ENCODE measurements around the gene OR9Q1. TPM values are rescaled to one million over a fixed set of nuclear protein-coding genes. Genes with fewer than 3 reads are reported as not detected.

Gene OR9Q1
- total and polyA plus RNA-seq, 2 of the 8 experiments (the other 6 are each of a cell fraction or from before 2014, with no cell fraction given): not detected

DNA sequence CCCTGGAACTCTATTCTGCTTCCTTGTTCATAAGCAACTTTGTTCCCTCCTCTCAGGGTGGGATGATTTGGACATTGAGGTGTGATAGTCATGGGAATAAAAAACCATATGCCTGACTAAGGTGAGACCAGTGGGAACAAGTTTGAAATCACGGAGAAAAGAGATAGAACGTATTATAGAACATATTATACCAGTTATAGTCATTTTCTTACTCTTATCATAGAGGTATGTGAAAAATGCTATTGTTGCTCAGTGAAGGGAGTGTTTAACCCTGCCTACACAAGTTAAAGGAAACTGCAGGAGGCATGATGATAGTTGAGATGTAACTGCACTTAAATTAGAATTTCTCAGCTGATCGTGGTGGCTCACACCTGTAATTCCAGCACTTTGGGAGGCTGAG, 22.6 kb downstream of the OR9Q1 start:
- no peak overlapping the region for H3K4me2 ChIP-seq (ENCODE audit: insufficient read depth in 1 of 2, low read depth in 2 of 2, low read length in 2 of 2)
- DNase-seq (ENCODE audit: low read depth in 1 of 2, low spot score in 2 of 2) (no peak), FAIRE-seq (no peak)
- H3K23ac ChIP-seq (ENCODE audit: insufficient read length): no peak overlapping the region
- H2BK20ac ChIP-seq (ENCODE audit: low read length): no peak overlapping the region
- H3K79me1 ChIP-seq (ENCODE audit: low read depth, low read length): no peaks in the 10 kb centered on the region
- no peak overlapping the region for H2BK12ac ChIP-seq (ENCODE audit: low read depth, low read length)
- H3K14ac ChIP-seq (ENCODE audit: insufficient read length): no peak overlapping the region
- H4K8ac ChIP-seq (ENCODE audit: extremely low read depth, insufficient read depth, low read length): no peak overlapping the region
- H2BK120ac ChIP-seq (replicated peaks; ENCODE audit: low read depth, low read length): no peak overlapping the region
- ChIA-PET POLR2A (ENCODE audit: partially characterized antibody) (interaction anchor here (0.6 kb wide), 1 partner anchor 258 kb away, joined by 3 read pairs; no protein-coding TSS in a partner anchor), CTCF (ENCODE audit: partially characterized antibody) (interaction anchor here (2.6 kb wide), 1 partner anchor 14 kb away, joined by 15 read pairs; no protein-coding TSS in a partner anchor)
- H3K18ac ChIP-seq (ENCODE audit: extremely low read depth, low read length): no peak overlapping the region
- no peak overlapping the region for H3K4ac ChIP-seq (replicated peaks; ENCODE audit: insufficient read length, low read depth, low read length)
- H3K27ac ChIP-seq (ENCODE audit: low read depth, low read length): no peak overlapping the region
- no peaks in the 10 kb centered on the region for H3K27me3 ChIP-seq (replicated peaks in 1 of 4; ENCODE audit: control insufficient read depth in 3 of 4, extremely low read depth in 1 of 4, insufficient read depth in 3 of 4, low read length in 3 of 4)
- no peaks in the 10 kb centered on the region for H3K36me3 ChIP-seq (ENCODE audit: control insufficient read depth in 2 of 4, insufficient read depth in 4 of 4, low read length in 3 of 4)
- no peak overlapping the region for H2BK5ac ChIP-seq (ENCODE audit: low read depth, low read length)
- no peak overlapping the region for H2AK5ac ChIP-seq (ENCODE audit: low read depth, low read length)
- no peak overlapping the region for H2AFZ ChIP-seq (ENCODE audit: low read length)
- H3K9me3 ChIP-seq (ENCODE audit: insufficient read depth in 2 of 2, low read depth in 1 of 2, low read length in 1 of 2): 0 out of 4 replicates have a peak, but pooled peaks cover 0 to 2% of the 10 kb centered on the region in 2 experiments
- no peak overlapping the region for H3K4me3 ChIP-seq (ENCODE audit: extremely low read depth in 1 of 4, insufficient read depth in 2 of 4, low read depth in 3 of 4, low read length in 4 of 4)
- H3K23me2 ChIP-seq (ENCODE audit: low read depth, low read length): no peaks in the 10 kb centered on the region
- H2BK15ac ChIP-seq (ENCODE audit: low read length): no peak overlapping the region
- 96% methylated on average over 3 of the region's 3 CpGs; no CpG with 5 or more reads in 1 of the 2 experiments for WGBS, 2 experiments (ENCODE audit: extremely low coverage in 1 of 2, insufficient coverage in 1 of 2, insufficient read length in 1 of 2, insufficient replicate concordance in 2 of 2, low coverage in 1 of 2, low lambda C conversion rate in 2 of 2, missing lambda C conversion rate in 1 of 2)
- H4K20me1 ChIP-seq (replicated peaks in 1 of 2; ENCODE audit: control insufficient read depth in 1 of 2, insufficient read depth in 2 of 2, low read length in 2 of 2): no peaks in the 10 kb centered on the region
- no peaks in the 10 kb centered on the region for H3K4me1 ChIP-seq (replicated peaks in 1 of 4; ENCODE audit: control insufficient read depth in 3 of 4, insufficient read depth in 4 of 4, low read length in 3 of 4)
- H3K79me2 ChIP-seq (ENCODE audit: control insufficient read depth in 1 of 2, insufficient read depth in 2 of 2, low read length in 2 of 2): no peaks in the 10 kb centered on the region
- no peak overlapping the region for H3K9ac ChIP-seq (replicated peaks in 1 of 4; ENCODE audit: extremely low read depth in 1 of 4, low read depth in 3 of 4, low read length in 3 of 4)
- no peak overlapping the region for H4K91ac ChIP-seq (replicated peaks; ENCODE audit: insufficient read length, low read length)
- H3K56ac ChIP-seq (replicated peaks; ENCODE audit: insufficient read length, low read depth, low read length): no peak overlapping the region
- no peak overlapping the region for H4K5ac ChIP-seq (ENCODE audit: insufficient read length, low read depth, low read length)
- TF ChIP-seq HDAC2 (IDR thresholded peaks at IDR 0.05; ENCODE audit: borderline replicate concordance in 1 of 2, low read depth in 2 of 2, low read length in 2 of 2) (no peak), BCL11A (IDR thresholded peaks at IDR 0.05; ENCODE audit: low read depth in 2 of 2, low read length in 2 of 2) (no peak), RXRA (IDR thresholded peaks at IDR 0.05; ENCODE audit: insufficient read depth, low read depth, low read length) (no peak), BACH1 (IDR thresholded peaks at IDR 0.05; ENCODE audit: low read length) (no peak), KDM1A (IDR thresholded peaks at IDR 0.05; ENCODE audit: borderline replicate concordance, low read length) (no peak), ZNF274 (IDR thresholded peaks at IDR 0.05; ENCODE audit: borderline replicate concordance, extremely low read depth, low read length) (no peak), CEBPB (IDR thresholded peaks at IDR 0.05; ENCODE audit: low read depth, low read length) (no peak), JUND (IDR thresholded peaks at IDR 0.05; ENCODE audit: low read length) (no peak), CREB1 (IDR thresholded peaks at IDR 0.05) (no peak), HDAC6 (IDR thresholded peaks at IDR 0.05; ENCODE audit: low read depth, low read length) (no peak), CTBP2 (IDR thresholded peaks at IDR 0.05; ENCODE audit: borderline replicate concordance, insufficient read depth, insufficient read length, low read length) (no peak)
- TF ChIP-seq, protein P1, sequence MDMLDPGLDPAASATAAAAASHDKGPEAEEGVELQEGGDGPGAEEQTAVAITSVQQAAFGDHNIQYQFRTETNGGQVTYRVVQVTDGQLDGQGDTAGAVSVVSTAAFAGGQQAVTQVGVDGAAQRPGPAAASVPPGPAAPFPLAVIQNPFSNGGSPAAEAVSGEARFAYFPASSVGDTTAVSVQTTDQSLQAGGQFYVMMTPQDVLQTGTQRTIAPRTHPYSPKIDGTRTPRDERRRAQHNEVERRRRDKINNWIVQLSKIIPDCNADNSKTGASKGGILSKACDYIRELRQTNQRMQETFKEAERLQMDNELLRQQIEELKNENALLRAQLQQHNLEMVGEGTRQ (IDR thresholded peaks at IDR 0.05; ENCODE audit: low read length): no peak
